ENCODE results near the gene KRTAP10-4.
"Not testable (repeated sequence)": the region's sequence is repeated elsewhere in the genome, so short reads cannot be mapped to it uniquely, and the experiment has no call there.

Gene KRTAP10-4

DNA sequence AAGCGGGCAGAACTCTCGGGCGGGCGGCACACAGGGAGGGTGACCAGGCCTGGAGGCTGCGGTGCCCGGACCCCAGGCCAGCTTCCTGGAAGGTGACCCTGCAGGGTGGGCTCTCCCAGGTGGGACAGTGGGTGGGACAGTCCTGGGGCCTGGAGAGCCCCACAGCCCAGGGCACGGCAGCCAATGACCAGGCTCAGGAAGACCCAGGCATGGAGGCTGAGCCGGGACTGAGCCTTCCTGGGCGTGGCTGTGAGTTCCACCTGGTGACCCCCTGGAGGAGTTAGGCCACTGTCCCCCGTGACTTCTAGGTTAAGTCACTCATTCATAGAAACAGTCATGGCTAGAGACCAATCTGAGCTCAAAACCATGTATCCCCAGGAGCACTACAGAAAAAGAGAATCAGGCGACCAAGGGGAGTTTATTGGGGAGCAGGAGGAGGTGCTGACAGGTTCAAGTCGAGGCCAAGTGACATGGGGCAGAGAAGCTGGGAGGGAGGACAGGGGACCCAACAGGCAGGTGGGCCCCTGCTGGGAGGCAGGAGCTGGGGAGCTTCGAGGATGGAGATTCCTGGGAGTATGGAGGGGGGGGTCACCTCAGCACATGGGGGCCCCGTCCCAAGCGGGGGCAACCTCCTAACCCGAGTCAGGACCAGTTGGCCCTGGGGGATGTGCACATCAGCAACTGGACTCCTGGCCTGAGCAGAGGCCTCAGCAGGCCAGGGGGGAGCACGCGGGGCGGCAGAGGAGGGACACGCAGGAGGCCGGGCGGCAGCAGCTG is 5.7 kb downstream of the KRTAP10-4 start:
- no peak for DNase-seq (ENCODE audit: low read depth in 3 of 3)

GRCh38 chr21:44579833-44580144 is 6.3 kb downstream of the KRTAP10-4 start:
- no peak for DNase-seq (ENCODE audit: low read depth in 3 of 3)

DNA sequence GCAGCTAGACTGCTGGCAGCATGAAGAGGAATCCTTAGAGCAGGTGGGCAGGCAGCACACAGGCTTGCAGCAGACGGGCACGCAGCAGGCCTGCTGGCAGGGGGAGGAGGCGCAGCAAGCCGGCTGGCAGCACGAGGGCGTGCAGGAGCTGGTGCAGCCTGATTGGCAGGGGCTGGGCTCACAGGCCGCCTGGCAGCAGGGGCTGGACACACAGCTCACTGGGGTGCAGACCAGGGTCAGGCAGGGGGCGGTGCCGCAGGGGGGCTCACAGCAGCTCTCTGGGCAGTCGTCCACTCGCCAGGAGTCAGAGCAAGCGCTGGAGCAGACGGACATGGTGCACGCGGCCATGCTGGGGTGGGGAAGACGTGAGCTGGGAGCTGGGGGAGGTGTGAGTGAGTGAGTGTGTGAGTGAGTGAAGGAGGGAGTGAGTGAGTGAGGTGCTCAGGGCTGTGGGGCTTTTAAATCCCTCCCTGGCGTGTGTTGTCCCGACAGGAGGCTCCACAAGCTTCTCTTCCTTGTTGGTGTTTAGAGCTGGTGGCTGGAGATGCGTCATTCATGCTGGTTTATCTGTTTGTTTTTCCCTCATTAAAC is 6.8 kb downstream of the KRTAP10-4 start, which contains the start of gene KRTAP10-5:
Gene KRTAP10-5, minus strand, starts transcription at position 374 of the 591 bp plus-strand sequence. Its CDS starts 26 bp downstream, at position 348.
- DNase-seq (ENCODE audit: low read depth in 3 of 3) = not testable (repeated sequence)

DNA sequence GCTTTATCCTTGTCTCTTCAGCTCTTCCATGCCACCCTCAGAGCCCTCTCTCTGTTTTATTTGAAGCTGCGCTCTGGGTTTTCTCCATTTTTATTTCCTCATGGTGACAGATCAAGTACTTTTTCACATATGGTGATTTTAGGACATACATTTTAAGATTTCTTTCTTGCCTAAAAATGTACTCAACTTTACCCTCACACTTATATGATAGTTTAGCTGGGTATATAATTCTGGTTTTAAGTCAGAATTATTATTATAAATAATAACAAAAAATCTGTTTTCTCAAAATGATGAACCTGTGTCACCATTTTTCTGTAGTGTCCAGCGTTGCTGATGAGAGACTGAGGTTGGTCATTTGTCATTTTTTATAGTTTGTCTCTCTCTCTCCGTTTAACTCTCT is 7.6 kb downstream of the KRTAP10-4 start:
- no peak for DNase-seq (ENCODE audit: low read depth in 3 of 3)

DNA sequence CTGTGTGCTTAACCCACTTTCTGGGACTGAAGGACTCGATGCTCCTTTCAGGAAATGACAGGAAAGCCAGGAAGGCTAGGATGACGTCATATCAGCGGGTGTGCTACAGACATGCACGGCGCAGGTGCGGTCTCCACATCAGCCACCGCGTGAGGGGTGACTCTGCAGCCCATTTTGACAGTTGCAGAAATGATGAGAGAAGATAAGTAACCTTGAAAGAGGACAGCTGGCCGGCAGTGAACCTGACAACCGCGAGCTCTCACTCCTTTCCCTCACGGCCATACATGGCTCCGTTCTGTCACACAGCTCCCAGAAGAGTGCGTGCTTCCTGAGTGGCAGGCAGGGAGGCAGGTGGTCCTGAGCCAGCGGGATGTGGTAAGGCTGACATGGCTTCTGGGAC is 8.5 kb downstream of the KRTAP10-4 start:
- no peak for DNase-seq (ENCODE audit: low read depth in 3 of 3)

DNA sequence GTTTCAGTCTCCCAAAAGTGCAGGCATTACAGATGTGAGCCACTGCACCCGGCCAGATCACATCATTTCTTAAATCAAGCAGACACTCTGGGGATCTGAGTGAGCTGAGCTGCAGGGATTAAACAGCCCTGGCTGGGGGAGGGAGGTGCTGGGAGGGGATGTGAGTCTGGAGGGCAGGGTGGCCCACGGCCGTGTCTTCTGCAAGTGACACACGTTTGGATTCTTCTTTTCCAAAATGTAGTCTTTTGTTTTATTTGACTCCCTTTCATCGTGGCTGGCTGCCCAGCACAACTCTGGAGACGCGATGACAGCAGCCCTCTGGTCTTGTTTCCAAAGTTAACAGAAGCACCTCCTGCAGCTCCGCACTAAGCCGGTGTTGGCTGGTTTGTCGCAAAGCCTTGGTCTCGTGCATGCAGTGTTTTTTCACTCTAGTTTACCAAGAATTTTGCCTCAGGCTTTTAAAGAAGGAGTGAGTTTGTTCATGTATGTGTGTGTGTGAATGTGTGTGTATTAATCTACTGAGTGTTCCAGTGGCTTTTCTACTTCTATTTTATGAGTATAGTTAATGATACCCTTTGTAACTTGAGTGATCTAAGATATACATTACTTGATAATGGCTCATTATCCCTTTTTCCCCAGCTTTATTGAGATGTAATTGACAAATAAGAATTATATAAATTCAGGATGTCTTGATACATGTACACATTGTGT is 9.7 kb downstream of the KRTAP10-4 start:
- DNase-seq (ENCODE audit: low read depth in 3 of 3) = no peak

- DNase-seq (ENCODE audit: low read depth in 3 of 3) = peak in 2 of 3 experiments; percentile 5 to 22
Observed at GRCh38 chr21:44583800-44584147, 10.2 kb downstream of the KRTAP10-4 start.

GRCh38 chr21:44585892-44586291 is 12.4 kb downstream of the KRTAP10-4 start:
- DNase-seq (ENCODE audit: low read depth in 3 of 3) = no peak

DNA sequence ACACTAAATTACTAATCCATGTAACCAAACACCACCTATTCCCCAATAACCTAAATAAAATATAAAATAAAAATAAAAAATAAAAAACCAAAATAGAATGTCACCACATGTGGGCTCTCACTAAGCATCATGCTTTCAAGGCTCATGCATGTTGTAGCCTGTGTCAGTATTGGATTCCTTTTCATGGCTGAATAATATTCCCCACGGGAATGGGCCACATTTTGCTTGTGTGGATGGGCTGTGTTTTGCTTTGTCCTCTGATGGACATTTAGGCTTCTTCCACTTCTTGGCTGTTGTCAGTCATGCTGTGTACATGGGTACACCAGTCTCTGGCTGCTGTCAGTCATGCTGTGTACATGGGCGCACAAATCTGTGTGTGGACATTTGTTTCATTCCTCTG is 15.6 kb downstream of the KRTAP10-4 start:
- DNase-seq (ENCODE audit: low read depth in 3 of 3) = no peak

DNA sequence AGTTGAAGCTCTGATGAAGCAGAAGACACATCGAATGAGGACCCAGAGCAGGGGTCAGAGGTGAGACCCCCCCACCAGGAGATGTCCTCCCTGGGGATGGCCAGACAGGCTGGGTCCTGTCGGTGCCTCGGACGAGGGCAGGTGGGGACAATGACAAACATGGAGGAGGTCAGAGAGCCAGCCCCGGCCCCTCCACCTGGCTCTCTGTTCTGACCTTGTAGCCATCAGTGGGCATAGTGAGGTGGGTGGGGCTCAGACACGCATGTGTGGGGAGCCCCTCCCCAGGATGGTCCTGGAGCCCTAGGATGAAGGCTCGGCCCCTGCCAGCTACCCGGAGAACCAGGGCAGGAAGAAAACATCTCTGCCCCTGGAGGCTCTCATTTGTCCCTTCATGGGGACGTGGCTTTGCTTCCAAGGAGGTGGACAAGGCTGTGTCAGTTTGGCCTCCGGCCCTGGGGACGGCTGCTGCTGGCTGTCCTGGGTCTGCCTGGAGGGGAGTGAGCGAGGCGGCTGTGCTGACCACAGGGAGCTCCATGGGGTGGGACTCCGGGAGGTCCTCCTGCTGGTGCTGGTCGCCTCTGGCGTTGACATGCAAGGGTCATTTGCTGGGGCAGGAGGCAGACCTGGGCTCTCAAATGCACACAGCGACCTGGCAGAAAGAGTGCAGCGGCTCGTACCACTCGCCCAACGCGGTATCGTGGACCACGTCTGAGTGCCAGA is 16.2 kb downstream of the KRTAP10-4 start:
- DNase-seq (ENCODE audit: low read depth in 3 of 3) = no peak

GRCh38 chr21:44590311-44590721 is 16.8 kb downstream of the KRTAP10-4 start:
- no peak for DNase-seq (ENCODE audit: low read depth in 3 of 3)

DNA sequence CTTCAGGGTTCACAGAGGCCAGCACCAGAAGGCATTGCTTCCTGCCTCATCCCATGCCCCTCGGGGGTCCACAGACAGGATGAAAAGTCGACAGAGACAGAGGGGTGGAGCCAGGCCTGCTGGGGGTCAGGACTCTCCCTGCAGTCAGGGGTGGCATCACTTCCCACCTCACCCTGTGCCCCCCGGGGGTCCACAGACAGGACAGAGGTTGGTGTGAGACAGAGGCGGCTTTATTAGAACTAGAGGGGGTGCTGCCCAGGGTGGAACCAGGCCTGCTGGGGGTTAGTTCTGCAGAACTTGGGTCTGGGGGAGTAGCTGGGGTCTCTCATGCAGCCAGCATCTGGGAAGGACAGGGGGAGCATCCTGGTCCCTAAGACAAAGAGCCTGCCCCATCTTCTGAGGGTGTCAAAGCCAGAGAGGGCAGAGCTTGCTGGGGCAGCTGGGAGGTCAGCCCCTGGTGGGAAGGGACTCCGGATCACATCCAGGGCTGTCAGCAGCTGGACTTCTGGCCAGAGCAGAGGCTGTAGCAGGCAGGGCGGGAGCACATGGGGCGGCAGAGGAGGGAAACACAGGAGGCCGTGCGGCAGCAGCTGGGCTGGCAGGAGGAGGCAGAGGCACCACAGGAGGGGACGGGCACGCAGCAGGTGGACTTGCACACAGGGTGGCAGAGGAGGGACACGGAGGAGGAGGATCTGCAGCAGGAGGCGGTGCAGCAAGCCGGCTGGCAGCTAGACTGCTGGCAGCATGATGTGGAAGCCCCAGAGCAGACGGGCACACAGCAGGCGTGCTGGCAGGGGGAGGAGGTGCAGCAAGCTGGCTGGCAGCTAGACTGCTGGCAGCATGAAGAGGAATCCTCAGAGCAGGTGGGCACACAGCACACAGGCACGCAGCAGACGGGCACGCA is 17.6 kb downstream of the KRTAP10-4 start:
- not testable (repeated sequence) for DNase-seq (ENCODE audit: low read depth in 3 of 3)

GRCh38 chr21:44591801-44592130 is 18.2 kb downstream of the KRTAP10-4 start:
- DNase-seq (ENCODE audit: low read depth in 3 of 3) = not testable (repeated sequence)

DNA sequence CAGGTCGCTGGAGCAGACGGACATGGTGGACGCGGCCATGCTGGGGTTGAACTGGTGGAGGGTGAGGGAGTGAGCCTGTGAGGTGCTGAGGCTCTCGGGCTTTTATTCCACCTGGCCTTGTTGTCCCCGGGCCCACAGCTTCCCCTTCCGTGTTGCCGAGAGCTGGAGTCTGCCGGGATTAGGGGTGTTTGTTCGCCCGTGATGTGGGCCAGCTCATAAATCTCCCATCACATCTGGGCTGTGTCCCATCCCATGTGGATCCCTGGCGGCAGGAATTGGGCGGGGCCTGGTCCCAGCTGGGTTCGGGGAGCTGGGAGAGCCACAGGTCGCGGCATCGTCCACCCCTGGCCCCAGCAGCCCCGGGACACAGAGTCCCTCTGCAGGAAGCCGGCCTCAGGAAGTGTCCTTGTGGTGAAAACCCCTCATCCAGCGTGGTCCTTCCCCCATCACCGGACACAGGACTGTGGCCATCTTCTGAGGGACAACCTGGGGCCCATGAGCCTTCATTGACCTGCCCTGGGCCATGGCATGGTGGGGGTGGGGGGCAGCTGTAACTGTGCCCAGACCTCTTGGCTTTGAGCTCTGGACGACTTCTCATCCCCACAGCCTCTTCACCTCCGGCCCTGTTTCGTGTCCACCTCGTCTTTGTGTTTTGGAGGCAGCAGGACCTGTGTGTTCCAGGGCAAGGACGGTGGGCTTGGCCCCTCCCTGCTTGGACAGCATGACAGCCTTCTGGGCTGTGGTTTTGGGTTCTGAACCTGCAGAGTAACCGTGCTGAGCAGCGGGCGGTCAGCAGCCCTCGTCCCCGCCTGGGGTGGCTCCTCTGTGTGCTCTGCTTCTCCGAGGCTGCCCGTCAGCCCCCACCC is 19.1 kb downstream of the KRTAP10-4 start, which contains the start of gene KRTAP10-6:
Gene KRTAP10-6, minus strand, starts transcription at position 60 of the 866 bp plus-strand sequence. Its CDS starts 21 bp downstream, at position 39.
- DNase-seq (ENCODE audit: low read depth in 3 of 3) = no peak

DNA sequence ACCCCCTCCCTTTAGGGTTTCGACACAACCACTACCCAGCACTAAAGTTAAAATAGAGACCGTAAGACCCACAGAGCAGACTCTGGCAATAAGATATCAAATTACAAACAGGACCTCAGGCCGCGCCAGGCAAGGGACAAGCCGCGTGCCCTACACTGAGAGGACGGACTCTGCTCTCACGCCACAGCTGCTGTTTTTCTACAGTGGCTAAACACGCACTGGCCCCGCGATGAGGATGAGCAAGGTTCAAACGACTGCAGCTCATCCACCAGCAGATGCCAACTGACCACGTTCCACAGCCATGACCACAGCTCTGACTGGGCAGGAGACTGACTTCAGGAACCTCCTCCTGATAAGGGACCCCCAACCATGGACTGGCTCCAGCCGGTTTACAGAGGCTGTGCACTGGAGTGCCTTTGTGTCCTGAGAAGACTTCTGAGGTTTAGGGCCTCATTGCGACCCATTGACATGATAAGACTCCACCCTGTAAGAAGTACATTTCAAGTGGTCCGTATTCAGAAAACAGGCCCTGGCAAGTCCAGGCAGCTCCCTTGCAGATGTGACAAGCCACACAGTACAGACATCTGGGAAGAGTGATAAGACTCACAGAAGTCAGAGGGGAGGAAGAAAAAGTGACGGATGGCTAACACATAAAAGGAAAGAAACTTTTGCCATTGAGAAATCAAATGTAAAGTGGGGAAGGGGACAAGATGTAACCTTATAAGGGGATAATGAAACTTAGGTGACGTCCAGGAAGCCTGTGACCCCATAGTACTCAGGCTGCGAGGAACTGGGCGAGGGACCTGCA is 20.3 kb downstream of the KRTAP10-4 start:
- no peak for DNase-seq (ENCODE audit: low read depth in 3 of 3)

DNA sequence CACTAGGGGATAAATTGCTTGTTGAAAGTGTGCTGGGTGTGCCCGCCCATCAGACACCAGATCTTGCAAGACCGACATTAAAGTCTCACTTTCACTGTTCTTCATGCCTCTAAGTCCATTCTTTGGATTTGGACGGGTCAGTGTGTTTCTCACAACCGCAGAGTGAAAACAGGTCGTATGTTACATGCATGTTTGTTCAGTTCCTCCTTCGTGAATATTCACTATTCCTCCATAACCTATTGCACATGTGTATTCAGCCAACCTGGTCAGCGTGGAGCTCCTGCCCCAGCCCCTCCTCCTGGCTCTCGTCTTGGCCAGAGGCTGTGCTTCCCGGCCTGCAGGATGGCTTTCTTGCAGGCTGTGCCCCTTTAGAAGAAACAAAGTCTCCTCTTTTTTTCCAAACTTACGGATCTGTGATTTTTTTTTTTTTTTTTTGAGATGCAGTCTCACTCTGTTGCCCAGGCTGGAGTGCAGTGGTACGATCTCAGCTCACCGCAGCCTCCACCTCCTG is 20.9 kb downstream of the KRTAP10-4 start:
- DNase-seq (ENCODE audit: low read depth in 3 of 3) = no peak

GRCh38 chr21:44595524-44595923 is 22.0 kb downstream of the KRTAP10-4 start:
- DNase-seq (ENCODE audit: low read depth in 3 of 3) = no peak

DNA sequence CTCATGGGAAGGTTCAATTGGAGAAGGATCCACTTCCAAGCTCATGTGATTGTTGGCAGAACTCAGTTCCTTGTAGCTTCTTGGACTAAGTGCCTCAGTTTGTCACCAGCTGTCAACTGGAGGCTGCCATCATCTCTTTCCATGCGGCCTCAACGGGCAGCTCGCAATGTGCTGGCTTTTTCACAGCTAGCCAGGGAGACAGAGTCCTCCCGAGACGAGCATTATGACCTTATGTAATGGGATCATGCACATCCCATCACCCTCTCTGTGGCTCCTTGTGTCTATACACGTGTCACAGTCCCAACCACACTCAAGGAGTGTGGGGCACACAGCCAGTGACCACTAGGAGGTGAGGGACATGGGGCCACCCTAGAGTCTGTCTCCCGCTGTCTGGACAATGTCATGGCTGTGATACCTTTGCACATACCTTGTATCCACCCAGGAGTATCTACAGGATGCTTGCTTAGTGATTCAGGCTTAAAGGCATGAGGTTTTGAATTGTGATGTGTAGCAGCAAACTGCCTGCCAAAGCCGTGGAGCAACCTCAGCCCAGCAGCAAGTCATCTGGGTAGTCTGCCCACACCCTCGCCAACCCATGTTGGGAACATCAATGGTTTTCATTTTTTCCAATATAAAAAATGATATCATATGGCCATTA is 22.7 kb downstream of the KRTAP10-4 start:
- no peak for DNase-seq (ENCODE audit: low read depth in 3 of 3)

DNA sequence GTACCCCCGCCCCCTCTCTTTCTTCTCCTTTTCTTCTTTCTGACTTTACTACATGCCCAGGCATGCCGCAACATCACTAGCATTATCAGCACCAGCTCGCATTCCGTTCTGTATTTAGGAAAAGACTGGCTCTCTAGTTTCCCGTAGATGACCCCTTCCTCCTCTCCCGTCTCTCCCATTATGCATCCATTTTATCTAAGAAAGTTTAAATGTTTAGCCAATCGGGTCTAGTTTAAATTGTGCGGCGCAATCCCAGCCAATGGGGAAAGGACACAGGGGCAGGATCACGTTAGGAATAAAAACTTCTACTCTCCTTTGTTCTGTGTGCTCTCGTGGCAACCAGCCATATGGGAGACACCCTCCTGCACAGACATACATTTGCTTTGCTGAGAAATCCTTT is 24.5 kb downstream of the KRTAP10-4 start:
- no peak for DNase-seq (ENCODE audit: low read depth in 3 of 3)

Measured in stimulated activated CD4-positive, alpha-beta T cell treated with anti-CD3 and anti-CD28 coated beads, TNF-alpha, amount 100 ng/mL, for 24 hours (primary cell).